Measurements from ENCODE around the gene AP4B1. TPM values are rescaled to one million over a fixed set of nuclear protein-coding genes. Genes with fewer than 3 reads are reported as not detected.
"Not testable (repeated sequence)": the region's sequence is repeated elsewhere in the genome, so short reads cannot be mapped to it uniquely, and the experiment has no call there.

AP4B1 gene
- 10 to 100 TPM; 15.3 to 45.2 (median 24.7) TPM for total RNA-seq

GRCh38 chr1:113904674-113905434 lies at the start of gene AP4B1, which contains the start of gene DCLRE1B:
TSS of gene AP4B1 (minus strand) at chr1:113904799. CDS start at chr1:113904717, 82 bp downstream.
TSS of gene DCLRE1B (plus strand) at chr1:113905326. CDS start at chr1:113905587, 261 bp downstream.
- in situ Hi-C loops (cut with MboI; ENCODE audit: low pct_unique_long_range_greater_than_20kb in 2 of 9, low sequenced_read_pairs in 9 of 9, unreplicated experiment in 9 of 9): loop anchor here in 1 of 9 experiments (25.0 kb wide), 1 partner anchor 93 kb away; the partner anchor contains the start of gene RSBN1
- H3K27ac ChIP-seq: peak within 1 kb of the TSS; percentile 88 to 90
- peaks cover 10 to 14% of the 10 kb centered on the region in 2 donors for H3K4me1 ChIP-seq (replicated peaks in 1 of 2)
- ATAC-seq (replicated peaks in 6 of 8): peak; percentile 88 to 93 (median 92)
- WGBS, 10 experiments: 0 to 4% (median 0%) methylated on average over 5 to 23 of the region's 67 CpGs; no CpG with 5 or more reads in 2 of the 10 experiments
- peak within 1 kb of the TSS; percentile 48 to 71 (median 58) for H3K4me3 ChIP-seq

DNA sequence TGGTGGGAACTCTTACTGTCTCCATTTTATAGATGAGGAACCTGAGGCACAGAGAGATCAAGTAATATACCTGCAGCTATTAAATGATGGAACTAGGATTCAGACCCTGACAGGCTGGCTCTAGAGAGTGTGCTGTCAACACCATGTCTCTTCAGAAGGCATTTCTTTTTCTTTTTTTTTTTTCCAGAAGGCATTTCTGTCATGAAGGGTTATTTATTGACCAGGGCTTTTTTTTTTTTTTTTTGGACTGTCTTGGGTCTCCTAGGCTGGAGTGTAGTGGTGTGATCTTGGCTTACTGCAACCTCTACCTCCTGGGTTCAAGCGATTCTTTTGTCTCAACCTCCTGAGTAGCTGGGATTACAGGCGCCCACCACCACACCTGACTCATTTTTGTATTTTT lies 47.1 kb upstream of the AP4B1 start:
- Histone ChIP-seq H3K4me3 (no peak overlapping the region), H3K4me1 (replicated peaks in 1 of 2) (peaks cover 6 to 7% of the 10 kb centered on the region in 2 donors), H3K27ac (no peak overlapping the region)
- WGBS, 10 experiments: 92 to 100% (median 100%) methylated on average over 1 to 2 of the region's 2 CpGs; no CpG with 5 or more reads in 3 of the 10 experiments
- ATAC-seq (replicated peaks in 6 of 8): no peak
- in situ Hi-C loops (cut with MboI; ENCODE audit: low pct_unique_long_range_greater_than_20kb in 2 of 9, low sequenced_read_pairs in 9 of 9, unreplicated experiment in 9 of 9): loop anchor here in 1 of 9 experiments (25.0 kb wide), 1 partner anchor 736 kb away; the partner anchor contains the start of gene AMPD1

DNA sequence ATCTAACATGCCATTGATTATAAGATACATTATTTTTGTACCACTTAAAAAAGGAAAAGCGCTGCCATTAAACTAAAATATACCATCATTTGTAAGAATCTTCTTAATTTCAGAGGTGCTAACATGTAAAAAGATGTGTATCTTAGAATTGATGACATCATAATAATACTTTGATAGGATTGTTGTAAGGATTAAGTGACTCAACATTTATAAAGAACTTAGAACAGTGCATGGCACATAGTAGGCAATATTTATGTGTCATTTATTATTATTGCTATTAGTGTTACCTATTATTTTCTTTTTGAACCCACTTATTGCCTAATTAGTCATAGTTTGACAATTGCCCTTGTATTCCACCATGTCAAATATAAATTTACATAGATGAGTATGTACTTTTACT lies 46.3 kb upstream of the AP4B1 start:
- 75 to 100% (median 97%) methylated on average over 1 of the region's 1 CpG; no CpG with 5 or more reads in 2 of the 10 experiments for WGBS, 10 experiments
- H3K4me3 ChIP-seq: no peak overlapping the region
- peaks cover 7 to 9% of the 10 kb centered on the region in 2 donors for H3K4me1 ChIP-seq (replicated peaks in 1 of 2)
- in situ Hi-C loops (cut with MboI; ENCODE audit: low pct_unique_long_range_greater_than_20kb in 2 of 9, low sequenced_read_pairs in 9 of 9, unreplicated experiment in 9 of 9): loop anchor here in 1 of 9 experiments (25.0 kb wide), 1 partner anchor 736 kb away; the partner anchor contains the start of gene AMPD1
- ATAC-seq (replicated peaks in 6 of 8): no peak
- no peak overlapping the region for H3K27ac ChIP-seq

- in situ Hi-C loops (cut with MboI; ENCODE audit: low pct_unique_long_range_greater_than_20kb in 2 of 9, low sequenced_read_pairs in 9 of 9, unreplicated experiment in 9 of 9): no loop called here
- Histone ChIP-seq H3K4me3 (no peak overlapping the region), H3K27ac (no peak overlapping the region), H3K4me1 (replicated peaks in 1 of 2) (peaks cover 7 to 9% of the 10 kb centered on the region in 2 donors)
- ATAC-seq (replicated peaks in 6 of 8): no peak
- 40 to 100% (median 77%) methylated on average over 1 to 5 of the region's 5 CpGs; no CpG with 5 or more reads in 3 of the 10 experiments for WGBS, 10 experiments
Observed at GRCh38 chr1:113949007-113949406, 44.4 kb upstream of the AP4B1 start.

DNA sequence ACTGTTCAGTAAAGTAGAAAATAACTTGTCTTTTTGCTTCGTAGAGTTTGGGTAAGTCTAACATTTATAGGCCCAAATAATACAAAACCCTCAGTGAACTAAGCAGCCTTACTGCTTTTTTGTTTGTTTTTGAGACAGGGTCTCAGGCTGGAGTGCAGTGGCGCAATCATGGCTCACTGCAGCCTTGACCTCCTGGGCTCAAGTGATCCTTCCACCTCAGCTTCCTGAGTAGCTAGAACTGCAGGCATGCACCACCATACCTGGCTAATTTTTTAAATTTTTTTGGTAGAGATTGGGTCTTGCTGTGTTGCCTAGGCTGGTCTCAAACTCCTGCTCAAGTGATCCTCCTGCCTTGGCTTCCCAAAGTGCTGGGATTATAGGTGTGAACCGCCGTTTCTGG lies 43.6 kb upstream of the AP4B1 start:
- WGBS, 10 experiments: 77 to 100% (median 89%) methylated on average over 3 to 4 of the region's 4 CpGs; no CpG with 5 or more reads in 1 of the 10 experiments
- H3K27ac ChIP-seq; in situ Hi-C loops (cut with MboI; ENCODE audit: low pct_unique_long_range_greater_than_20kb in 2 of 9, low sequenced_read_pairs in 9 of 9, unreplicated experiment in 9 of 9); H3K4me1 ChIP-seq (replicated peaks in 1 of 2); ATAC-seq (replicated peaks in 6 of 8); H3K4me3 ChIP-seq: not testable (repeated sequence)

DNA sequence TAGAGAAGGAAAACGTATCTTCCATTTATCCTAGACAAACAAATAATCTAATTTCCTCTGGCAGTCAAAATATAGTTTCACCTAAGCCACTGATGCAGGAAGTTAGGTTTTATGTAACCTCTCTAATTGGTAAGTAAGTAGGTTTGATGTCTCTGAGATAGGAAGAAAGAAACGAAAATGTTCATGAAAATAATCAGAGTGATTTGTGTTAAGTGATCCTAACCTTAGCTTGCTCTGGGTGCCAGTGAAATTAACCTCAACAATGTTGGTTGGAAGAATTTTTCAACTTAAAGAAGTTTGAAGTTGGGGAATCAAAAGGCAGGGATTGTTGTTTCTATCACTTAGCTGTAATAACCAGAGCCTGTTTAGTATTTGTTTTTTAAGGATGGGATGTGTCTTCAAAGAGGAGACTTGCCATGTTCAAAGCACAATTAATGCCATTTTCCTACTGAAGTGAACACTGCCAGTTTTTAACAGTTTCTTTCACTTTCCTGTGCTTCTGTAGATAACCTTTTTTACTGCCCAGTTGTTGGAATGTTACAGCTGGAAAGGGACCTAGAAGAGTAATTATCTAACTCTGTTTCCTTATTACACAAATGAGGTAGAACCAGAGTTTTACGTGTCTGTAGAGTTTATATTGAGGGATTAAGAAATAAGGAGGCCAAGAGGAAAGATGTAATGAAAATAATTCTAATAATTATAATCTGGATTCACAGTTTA lies 42.9 kb upstream of the AP4B1 start:
- ATAC-seq (replicated peaks in 6 of 8): no peak
- in situ Hi-C loops (cut with MboI; ENCODE audit: low pct_unique_long_range_greater_than_20kb in 2 of 9, low sequenced_read_pairs in 9 of 9, unreplicated experiment in 9 of 9): no loop called here
- H3K4me1 ChIP-seq (replicated peaks in 1 of 2): peaks cover 7 to 9% of the 10 kb centered on the region in 2 donors

DNA sequence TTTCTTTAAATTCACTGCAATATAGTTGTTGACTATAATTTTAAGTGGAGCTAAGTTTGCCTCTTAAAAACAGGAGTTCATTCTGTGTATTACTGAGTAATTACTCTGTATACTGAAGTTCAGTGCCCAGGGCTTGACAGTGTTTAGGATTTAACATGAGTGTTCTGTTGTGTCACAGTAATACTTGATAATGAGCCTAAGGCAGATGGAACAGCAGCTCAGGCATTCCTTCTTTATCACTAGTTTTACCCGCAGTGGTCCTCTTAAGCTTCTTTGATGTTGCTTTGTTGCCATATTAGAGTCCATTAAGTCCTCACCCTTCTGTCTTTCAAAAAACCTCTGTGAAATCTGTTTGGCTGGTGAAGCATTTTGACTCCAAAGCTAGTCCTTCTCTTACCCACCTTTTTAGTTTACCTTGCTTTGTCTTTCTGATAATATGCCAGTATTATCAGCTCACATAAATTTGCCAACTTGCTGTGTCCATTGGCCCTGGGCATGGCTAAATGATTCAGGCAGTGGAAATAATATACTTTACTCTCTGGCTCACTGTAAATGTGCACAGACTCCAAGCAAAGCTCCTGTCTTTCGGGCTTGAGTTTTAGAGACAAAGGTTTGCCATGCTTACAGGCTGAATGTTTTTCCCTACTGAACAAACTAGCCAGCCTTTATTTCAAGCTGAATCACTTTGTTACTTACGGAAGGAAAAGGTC lies 42.2 kb upstream of the AP4B1 start:
- no peak overlapping the region for H3K4me3 ChIP-seq
- H3K4me1 ChIP-seq (replicated peaks in 1 of 2): peaks cover 7 to 9% of the 10 kb centered on the region in 2 donors
- H3K27ac ChIP-seq: no peak overlapping the region
- ATAC-seq (replicated peaks in 6 of 8): peak in 1 of 8 experiments; percentile 65
- WGBS, 10 experiments: 60 to 94% (median 73%) methylated on average over 1 to 3 of the region's 3 CpGs
- in situ Hi-C loops (cut with MboI; ENCODE audit: low pct_unique_long_range_greater_than_20kb in 2 of 9, low sequenced_read_pairs in 9 of 9, unreplicated experiment in 9 of 9): no loop called here

More for the DNA sequence above, 42.9 kb upstream of the AP4B1 start:
- H3K27ac ChIP-seq: no peak overlapping the region
- H3K4me3 ChIP-seq: no peak overlapping the region
- WGBS, 10 experiments: 21 to 93% (median 63%) methylated on average over 1 to 3 of the region's 3 CpGs

DNA sequence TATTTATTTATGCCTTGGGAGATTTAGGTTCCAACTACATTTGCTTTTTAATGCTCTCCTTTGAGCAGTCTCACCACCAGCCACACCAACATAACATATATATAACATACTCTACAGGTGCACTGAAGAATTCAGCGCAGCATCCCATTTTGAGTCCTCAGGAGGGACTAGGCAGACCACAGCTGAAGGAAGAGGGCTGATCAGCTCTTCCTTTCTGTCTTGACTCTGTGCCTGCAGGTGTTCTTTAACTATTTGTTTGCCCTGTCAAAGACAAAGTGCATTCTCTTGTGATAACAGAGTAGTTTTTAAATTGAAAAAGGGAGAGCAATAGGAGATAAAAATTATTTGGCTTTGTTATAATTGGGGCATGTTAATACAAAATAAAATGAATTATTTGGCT lies 41.5 kb upstream of the AP4B1 start:
- ATAC-seq (replicated peaks in 6 of 8): no peak
- Histone ChIP-seq H3K4me3 (no peak overlapping the region), H3K4me1 (replicated peaks in 1 of 2) (peaks cover 7 to 9% of the 10 kb centered on the region in 2 donors), H3K27ac (no peak overlapping the region)
- in situ Hi-C loops (cut with MboI; ENCODE audit: low pct_unique_long_range_greater_than_20kb in 2 of 9, low sequenced_read_pairs in 9 of 9, unreplicated experiment in 9 of 9): no loop called here
- WGBS, 10 experiments: 63 to 100% (median 89%) methylated on average over 1 of the region's 1 CpG; no CpG with 5 or more reads in 5 of the 10 experiments

GRCh38 chr1:113945329-113945728 lies 40.7 kb upstream of the AP4B1 start:
- no peak for ATAC-seq (replicated peaks in 6 of 8)
- 92 to 100% (median 100%) methylated on average over 1 of the region's 1 CpG; no CpG with 5 or more reads in 2 of the 10 experiments for WGBS, 10 experiments
- Histone ChIP-seq H3K4me1 (replicated peaks in 1 of 2) (peaks cover 7 to 9% of the 10 kb centered on the region in 2 donors), H3K27ac (no peak overlapping the region), H3K4me3 (no peak overlapping the region)
- in situ Hi-C loops (cut with MboI; ENCODE audit: low pct_unique_long_range_greater_than_20kb in 2 of 9, low sequenced_read_pairs in 9 of 9, unreplicated experiment in 9 of 9): no loop called here

DNA sequence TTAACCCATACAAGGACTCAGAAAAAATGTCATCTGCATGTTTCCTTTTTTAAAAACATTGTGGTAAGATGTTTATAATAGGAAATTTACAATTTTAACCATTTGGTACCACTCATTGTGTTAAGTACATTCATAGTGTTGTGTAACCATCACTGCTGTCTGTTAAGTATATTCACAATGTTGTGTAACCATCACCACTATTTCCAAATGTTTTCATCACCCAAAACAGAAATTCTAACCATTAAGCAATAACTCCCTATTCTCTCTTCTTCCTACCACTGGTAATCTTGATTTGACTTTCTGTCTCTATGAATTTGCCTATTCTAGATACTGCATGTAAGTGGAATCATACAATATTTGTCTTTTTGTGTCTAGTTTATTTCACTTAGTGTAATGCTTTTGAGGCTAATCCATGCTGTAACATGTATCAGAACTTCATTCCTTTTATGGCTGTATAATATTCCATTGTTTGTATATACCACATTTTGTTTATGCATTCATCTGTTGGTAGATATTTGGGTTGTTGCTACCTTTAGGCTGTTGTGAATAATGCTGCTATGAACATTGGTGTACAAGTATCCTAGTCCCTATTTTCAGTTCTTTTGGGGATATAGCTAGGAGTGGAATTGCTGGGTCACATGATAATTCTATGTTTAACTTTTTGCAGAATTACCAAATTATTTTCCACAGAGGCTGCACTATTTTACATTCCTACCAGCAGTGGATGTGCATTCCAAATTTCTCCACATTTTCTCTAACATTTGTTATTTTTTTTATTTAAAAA lies 38.6 kb upstream of the AP4B1 start:
- in situ Hi-C loops (cut with MboI; ENCODE audit: low pct_unique_long_range_greater_than_20kb in 2 of 9, low sequenced_read_pairs in 9 of 9, unreplicated experiment in 9 of 9): no loop called here
- ATAC-seq (replicated peaks in 6 of 8): peak in 1 of 8 experiments; percentile 28
- Histone ChIP-seq H3K27ac (no peak overlapping the region), H3K4me3 (no peak overlapping the region), H3K4me1 (replicated peaks in 1 of 2) (peaks cover 7 to 9% of the 10 kb centered on the region in 2 donors)

- in situ Hi-C loops (cut with MboI; ENCODE audit: low pct_unique_long_range_greater_than_20kb in 2 of 9, low sequenced_read_pairs in 9 of 9, unreplicated experiment in 9 of 9): no loop called here
- Histone ChIP-seq H3K4me3 (no peak overlapping the region), H3K27ac (no peak overlapping the region), H3K4me1 (replicated peaks in 1 of 2) (peaks cover 7 to 9% of the 10 kb centered on the region in 2 donors)
- ATAC-seq (replicated peaks in 6 of 8): no peak
Observed at GRCh38 chr1:113942527-113942926, 37.9 kb upstream of the AP4B1 start.

- no peak for ATAC-seq (replicated peaks in 6 of 8)
- no peaks in the 10 kb centered on the region for H3K4me1 ChIP-seq (replicated peaks in 1 of 2)
- no peak overlapping the region for H3K27ac ChIP-seq
- no peak overlapping the region for H3K4me3 ChIP-seq
- WGBS, 10 experiments: 79 to 96% (median 91%) methylated on average over 2 to 7 of the region's 7 CpGs; no CpG with 5 or more reads in 1 of the 10 experiments
- in situ Hi-C loops (cut with MboI; ENCODE audit: low pct_unique_long_range_greater_than_20kb in 2 of 9, low sequenced_read_pairs in 9 of 9, unreplicated experiment in 9 of 9): no loop called here
Observed at GRCh38 chr1:113941245-113941559, 36.6 kb upstream of the AP4B1 start.
